ENCODE measurements around the gene LINC00237.

Gene LINC00237

DNA sequence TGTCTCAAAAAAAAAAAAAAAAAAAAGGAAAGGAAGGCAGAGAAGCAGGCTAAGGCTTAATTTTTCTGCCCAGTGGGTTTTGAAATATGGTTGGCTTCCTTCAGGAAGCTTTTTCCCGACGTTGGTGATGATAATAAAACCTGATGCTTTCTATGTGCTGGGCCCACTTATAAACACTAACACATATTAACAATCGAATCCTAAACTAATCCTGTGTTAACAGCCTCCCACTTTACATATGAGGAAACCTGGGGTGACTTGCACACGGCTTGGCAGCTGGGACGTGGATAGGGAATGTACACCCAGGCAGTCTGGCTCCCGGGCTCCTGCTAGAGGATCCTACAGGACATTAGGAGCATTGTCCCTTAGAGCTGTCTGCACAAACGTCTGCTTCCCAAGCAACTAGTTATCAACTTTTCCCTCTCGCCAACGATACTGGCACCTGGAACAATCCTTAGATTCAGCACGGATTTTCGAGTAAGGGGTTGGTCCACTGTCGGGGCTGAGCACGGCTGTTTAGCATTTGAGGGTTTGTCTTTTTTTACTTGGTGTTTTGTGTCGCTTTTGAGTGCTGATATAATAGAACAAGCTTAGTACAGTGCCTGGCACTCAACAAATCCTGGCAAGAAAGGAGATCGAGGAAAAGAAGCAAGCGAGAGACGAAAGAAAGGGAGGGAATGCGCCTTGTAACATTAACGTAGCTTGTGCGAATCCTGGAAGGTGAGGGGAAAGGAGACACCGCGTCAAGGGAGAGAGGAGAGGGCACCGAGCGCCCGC is 19.1 kb upstream of the LINC00237 start:
- DNase-seq: no peak

DNA sequence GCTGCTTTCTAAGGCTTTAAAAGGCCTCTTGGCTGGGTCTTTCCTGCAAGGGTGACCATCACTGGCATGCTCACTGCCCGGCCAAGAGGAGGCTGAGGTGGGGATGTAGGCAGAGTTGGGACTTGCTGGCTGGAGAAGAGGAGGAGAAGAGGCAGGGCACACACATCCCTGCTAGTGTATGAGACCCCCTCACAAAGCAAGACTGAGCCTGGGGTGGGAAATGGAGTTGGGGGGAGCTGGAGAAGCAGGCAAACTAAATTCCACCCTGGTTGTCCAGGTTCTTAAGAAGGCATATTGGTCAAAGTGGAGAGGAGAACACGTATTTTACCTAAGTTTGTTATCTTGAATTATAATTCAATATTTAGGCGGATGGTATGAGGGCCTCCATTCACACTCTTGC is 18.0 kb upstream of the LINC00237 start:
- DNase-seq: no peak

DNA sequence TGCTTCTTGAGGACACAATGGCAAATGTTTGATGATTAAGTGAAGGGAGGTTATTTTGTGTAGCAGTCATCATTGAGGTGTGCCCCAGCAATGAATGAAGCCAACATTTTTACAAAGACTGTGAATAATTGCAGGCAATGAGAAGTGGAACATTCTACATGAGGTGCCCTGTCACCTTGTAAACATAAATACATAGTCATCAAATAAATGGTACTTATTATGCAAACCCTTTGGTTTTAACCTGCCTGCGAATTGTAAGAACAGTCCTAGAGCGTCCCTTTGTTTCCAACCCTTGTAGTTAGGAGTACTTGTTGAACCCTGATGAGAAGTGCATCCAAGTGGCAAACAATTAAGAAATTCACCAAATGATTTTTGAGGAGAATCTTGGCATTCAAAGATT is 12.6 kb upstream of the LINC00237 start:
- DNase-seq: no peak

DNA sequence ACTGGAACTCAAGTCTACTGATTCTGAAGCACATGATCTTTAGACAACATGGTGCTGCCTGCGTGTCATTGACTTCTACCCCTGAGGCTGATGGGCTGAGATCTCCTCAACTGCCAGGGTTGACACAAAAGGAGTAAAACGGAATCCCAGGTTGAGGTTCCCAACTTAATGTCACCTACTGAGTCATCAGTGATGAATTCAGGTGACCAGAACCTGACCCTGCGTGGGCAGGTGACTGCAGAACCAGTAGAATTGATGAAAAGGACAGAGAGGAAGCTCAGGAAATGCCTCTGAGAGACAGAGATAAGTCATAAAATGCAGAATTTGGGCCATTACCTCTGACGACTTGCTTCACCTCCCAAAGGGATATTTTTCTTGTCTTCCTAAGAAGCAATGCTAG is 12.0 kb upstream of the LINC00237 start:
- DNase-seq: no peak

DNA sequence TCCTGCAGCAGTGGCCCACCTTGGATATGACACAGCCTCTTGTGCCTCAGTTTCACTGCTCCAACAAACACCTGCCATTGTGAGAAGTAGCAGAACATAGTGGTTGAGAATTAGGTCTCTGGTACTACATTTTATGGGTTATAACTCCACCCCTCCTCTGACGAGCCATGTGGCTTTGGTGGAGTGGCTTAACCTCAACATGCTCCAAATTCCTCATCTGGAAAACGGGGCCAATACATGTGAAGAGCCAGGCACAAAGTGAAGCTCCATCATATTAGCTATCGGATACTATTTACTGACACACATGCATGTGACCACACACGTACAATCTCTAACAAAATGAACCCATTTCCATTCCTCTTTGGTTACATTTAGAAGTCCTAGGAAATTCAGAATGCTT is 11.4 kb upstream of the LINC00237 start:
- no peak for DNase-seq

DNA sequence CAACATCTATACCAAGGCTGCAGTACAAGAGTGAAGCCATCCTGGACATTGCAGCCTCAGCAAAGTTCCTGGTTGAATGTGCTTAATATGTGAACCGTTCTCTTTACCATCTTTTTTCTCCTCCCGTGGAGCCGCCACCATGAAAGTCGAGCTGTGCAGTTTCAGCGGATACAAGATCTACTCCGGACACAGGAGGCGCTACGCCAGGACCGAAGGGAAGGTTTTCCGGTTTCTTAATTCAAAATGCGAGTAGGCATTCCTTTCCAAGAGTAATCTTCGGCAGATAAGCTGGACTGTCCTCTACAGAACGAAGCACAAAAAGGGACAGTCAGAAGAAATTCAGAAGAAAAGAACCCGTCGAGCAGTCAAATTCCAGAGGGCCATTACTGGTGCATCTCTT is 8.4 kb upstream of the LINC00237 start:
- no peak for DNase-seq

DNA sequence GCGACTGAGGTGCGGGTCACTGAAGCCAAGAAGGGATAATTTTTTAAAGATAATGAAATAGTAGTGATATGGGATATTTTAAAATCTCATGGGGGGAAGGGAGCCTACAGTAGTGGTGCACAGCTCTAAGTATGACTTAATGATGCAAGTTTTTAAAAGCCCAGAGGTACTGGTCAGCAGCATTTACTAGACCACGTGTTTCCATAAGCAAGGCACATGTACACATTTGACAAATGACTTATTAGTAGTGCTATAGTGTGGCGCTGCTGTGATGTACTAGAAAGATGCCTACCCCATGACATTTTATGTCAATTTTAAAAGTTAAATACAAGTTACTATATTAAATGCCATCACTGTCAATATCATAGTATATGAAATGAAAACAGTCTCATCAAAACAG is 7.5 kb upstream of the LINC00237 start:
- no peak for DNase-seq

DNA sequence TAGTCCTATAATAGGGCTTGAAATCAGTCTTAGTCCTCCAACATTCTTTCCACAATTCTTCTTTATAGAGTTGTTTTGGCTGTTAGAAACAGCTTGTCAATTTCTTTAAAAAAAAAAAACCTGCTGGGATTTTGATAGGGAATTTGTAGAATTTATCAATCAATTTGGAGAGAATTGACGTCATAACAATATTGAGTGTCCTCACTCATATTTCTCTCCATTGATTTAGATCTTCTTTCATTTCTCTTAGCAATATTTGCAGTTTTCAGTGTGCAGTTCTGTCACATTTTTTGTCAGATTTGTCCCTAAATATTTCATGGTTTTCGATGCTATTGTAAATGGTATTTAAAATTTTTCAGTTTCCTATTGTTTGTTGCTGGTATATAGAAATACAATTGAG is 5.3 kb upstream of the LINC00237 start:
- DNase-seq: no peak

DNA sequence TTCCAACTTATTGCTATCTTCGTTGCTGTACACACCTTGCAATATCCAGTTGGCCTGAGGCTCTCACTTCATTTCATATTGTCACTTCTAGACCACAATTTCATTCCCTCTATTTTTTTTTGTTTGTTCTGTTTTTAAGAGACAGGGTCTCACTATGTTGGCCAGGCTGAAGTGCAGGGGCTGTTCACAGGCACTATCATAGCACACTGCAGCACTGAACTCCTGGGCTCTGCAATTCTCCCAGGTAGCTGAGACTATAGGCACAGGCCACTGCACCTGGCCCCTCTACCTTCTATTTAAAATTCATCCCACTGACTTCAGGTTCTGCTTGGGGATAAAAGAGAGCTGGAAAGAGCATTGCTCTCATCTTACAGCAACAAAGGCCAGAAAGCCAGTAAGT is 4.7 kb upstream of the LINC00237 start:
- DNase-seq: no peak

DNA sequence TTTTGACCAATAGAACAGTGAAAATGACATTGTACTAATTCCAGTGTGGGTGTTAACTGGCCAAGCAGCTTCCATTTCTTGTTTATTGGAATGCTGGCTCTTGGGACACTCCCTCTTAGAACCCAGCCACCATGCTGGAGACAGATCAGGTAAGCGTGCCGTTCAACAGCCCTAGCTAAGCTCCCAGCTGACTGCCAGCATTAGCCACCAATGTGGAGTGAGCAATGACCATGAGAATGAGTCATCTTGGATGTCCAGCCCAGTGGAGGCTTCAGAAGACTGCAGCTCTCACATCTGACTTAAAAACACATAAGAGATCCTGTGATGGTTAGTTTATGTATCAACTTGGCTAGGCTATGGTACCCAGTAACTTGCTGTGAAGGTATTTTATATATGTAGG is 3.0 kb upstream of the LINC00237 start:
- no peak for DNase-seq

DNA sequence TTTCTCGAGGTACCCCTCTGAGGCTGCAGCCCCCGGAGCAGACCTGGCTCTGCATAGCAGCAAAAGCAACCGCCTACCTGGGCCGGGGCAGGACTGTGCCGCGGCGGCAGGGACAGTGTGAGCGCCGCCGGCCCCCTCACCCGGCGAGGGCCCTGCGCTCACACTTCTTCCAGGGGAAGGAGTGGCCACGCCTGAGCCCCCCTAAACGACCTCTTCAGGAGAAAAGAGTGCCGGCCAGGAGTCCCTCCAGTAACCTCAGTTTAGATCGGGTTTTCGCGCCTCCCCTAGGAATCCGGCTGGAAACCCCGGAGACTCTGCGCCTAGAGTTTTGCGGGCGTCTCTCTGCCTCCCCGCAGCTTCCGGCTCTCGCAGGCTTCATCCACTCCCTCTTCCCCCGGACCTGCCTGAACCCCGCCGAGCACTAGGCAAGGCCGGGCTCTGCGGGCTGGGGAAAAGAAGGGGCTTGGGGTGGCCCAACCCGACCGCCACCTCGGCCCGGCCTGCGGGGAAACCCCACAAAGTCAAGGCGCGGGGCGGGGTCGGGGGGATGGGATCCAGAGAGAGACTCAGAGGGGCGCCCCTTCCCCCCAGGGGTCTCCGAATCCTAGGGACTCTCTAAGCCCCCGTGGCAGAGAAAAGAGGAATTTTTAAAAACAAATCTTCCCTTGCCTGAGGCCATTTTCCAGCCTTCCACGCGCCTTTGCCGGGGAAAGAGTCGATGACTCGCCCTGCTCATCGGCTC is 558 bp downstream of the LINC00237 start:
- no peak for DNase-seq

DNA sequence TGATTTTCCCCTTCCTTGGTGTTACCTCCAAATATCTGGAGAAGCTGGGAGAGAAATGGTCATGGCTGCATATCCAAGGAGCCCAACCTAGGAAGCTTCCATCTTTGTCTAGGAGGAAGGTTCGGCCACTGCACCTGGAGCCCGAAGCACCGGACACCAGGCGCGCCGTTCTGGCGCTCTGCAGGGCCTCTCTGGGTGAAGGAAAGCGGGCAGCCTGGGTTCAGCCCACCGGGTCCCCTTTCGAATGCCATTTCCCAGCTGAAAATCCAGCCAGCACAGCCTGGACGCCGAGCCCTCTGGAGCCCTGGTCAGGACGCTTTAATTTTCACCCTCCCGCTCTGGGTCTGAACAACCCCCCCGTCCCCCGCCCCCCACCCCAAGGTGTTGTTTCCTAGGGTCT is 1.2 kb downstream of the LINC00237 start:
- no peak for DNase-seq

DNA sequence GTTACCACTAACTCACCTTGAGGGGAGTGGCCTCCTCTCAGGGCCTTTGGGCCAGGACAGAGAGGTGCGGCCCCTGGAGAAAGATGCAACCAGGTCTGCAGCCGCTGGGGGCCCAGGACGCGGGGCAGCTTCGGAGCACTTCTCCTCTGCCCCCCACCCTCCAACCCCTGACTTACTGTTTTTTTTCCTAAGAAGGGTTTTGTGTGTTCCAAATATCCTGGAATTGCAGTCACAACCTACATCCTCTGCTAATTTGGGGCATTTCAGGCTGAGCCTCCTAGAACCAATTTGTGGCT is 1.7 kb downstream of the LINC00237 start:
- no peak for DNase-seq

DNA sequence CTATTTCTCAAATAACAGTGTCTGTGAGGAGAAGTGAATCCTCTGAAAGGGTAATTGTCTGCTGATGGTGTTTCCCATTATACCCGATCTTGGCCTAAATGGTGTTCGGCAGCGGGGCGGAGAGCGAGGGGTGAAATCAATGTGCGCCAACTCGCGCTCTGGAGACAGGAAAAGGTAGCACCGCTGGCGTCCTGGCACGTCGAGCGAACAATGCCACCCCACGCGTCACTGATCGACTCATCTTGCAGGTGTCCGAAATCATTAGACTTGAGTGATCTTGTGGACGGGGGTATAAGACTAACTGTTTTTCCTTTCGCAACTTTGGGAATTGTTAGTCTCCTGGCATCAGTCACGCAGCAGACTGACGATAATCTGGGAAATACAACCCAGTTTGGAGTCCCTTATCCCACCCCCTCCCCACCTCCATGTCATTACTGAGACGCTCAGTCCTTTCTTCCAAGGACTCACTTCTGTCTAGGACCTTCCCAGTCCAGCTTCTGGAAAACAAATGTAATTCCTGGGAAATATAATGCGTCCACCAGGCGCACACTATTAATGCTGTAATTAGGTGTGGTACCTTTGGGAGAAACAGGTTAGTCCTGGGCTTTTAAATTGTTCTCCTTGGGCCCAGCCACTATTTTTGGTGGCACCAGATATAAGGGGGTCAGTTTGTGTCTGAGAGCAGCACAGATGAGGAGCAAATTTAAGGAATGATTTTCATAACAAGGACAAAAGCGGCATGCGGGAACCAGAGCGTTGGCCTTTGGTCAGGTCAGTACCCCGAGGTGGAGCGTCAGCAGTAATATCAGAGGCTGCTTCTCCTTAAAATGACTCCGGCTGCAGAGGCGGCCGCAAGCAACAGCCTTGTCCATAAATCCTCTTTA is 2.3 kb downstream of the LINC00237 start:
- no peak for DNase-seq

DNA sequence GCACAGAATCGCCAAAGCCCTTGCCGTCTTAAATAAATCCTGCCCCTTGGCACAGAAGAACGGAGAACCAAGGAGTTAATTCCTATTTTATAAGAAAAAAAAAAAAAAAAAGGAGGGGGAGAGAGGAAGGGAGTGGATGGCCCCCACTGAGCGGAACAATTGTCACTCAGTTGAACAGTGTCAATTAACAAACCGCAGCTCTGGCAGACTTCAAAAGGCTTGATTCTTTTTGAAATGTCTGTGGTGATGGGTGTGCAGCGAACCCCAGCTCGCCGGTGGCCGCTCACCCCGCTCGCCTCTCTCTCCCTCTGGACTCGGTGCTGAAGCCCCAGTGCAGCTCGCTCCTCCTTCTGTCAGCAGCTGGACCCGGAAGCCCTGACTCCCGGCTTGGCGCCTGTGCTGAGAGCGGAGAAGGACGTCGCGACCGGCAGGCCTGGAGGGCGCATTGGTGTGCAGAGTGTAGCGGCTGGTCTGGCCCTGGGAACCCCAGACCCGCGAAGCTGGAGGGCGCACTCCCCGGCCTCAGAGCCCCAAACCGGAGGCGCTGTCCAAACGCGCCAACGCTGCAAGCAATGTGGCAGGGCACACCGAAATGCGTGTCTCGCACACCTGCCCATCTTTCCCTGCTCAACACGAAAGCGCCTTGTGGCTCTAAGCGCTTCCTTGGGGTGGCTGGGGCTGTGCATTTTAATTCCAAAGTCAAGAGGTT is 3.4 kb downstream of the LINC00237 start:
- DNase-seq: peak; percentile 31 to 51

DNA sequence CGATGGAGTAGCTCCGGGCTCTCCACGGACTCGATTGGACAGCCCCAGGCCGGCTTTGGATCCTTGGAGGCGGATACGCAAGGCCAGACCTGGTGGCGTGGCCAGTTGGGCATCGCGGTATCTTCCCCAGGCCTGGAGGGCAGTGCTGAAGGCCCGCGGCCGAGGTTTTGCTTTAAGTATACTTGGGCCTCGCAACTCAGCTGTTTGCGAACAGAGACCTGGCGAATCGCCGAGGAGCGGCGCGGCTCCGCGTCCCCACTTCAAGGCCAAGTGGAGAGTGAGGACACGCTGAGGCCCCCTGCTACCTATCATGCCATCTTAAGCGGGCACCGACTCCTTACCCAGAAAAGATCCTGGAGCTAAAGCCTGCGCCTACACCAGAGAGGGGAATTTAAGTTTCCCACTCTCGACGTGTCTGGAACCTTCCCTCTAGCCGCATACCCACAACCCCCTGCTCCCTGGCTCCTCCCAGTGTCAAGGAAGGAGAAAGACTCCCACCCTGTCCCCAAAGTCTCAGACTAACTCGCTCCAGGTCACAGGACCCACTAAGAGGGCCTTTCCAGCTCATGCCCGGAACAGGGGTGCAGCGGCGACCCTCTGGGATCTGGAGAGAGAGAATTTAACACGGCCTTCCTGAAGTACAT is 4.1 kb downstream of the LINC00237 start:
- no peak for DNase-seq

DNA sequence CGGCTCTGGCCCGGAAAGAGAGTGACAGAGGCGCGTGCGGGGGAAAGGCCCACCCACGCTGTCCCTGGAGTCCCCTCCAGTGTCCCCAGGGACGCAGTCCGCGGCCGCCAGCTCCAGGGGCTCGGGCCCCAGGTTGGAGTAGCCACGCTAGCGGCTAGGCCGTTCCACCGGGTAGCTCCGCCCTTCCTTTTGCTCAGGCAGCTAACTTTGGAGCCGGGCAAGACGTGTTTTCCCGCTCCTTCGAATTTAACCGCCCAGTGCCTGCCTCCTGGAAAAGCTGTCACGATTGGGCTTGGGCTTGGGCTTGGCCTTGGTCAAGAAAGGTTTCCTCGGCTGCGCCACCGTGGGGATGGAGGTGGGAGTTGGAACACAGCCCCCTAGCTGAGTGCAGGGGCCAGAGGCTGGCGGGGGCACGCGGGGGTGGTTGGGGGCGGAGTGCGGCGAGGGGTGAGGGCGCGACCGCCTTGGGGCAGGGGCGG is 4.7 kb downstream of the LINC00237 start:
- peak in 1 of 2 experiments; percentile 30 for DNase-seq

DNA sequence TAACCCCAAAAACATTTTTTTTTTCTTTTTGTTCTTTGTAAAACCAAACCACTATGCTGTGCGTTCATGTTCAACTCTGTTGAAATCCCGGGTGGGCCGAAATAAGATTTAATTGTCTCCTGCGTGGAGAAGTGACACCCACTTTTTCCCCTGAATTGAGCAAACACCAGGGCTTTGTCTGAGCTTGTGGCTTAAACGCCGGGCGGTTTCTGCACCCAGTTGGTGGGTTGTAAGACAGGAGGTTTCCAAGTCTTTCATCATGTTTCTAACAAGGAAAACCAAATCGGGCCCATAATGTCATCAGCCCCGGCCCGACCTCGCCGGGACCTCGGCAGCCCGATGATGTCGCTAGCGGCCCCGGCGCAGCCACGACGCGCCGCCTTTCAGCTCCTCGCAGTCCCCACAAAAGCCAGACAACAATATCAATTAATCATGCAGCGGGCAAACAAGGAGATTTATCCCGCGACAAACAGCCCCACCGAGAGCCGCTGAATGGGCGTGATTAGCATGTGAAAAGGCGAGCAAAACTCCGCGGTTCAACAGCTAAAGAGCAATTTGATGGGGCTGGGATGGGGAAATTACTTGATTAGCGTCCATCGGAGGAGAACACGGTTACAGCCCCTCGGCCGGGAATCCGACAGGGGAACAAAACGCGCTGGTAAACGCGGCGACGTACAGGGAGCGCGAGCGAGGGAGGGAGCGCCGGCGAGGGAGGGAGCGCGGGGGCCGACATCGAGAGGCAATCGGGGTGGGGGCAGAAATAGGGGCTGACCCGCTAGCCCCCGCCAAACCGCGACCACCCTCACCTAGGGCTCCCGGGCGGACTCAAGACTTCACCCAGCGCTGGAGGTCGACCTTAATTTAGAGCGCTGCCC is 5.3 kb downstream of the LINC00237 start:
- peak in 1 of 2 experiments; percentile 19 for DNase-seq

DNA sequence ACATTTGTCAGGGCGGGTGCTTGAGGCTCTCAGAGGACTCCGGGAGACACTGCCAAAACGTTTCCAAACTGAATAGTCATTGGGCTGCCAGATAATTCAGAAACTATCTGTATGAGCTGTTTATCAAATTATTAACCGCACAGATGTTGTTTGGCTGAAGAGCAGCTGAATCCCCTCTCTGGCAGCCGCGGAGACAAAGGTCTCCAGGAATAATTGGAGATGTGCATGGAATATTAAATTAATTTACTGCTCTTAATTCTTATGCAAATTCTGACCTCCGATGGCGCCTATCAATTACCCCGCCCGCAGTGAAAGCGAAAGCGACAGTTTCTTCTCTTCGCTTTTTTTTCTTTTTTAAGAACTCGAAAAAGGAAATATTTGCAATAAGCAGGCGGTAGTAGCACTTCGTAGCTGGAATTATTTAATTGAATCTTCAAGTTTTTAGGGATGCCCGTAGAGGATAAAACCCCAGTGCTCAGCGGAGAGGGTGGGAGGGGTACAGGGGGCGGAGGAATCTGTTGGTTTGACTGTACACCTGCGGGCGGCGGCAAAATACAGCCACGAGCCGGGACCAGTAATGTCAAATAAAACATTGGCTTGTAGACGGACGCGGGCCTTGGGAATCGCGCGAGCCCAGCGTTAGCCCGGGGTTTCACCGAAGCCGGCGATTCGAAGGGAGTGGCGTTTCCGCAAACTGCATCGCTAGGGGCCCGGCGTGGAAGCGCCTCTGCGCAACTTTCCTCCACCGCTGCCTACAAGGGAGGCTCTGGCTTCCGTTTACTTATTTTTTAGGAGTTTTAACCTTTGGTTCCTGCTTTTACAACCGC is 6.2 kb downstream of the LINC00237 start:
- peak; percentile 46 to 60 for DNase-seq

DNA sequence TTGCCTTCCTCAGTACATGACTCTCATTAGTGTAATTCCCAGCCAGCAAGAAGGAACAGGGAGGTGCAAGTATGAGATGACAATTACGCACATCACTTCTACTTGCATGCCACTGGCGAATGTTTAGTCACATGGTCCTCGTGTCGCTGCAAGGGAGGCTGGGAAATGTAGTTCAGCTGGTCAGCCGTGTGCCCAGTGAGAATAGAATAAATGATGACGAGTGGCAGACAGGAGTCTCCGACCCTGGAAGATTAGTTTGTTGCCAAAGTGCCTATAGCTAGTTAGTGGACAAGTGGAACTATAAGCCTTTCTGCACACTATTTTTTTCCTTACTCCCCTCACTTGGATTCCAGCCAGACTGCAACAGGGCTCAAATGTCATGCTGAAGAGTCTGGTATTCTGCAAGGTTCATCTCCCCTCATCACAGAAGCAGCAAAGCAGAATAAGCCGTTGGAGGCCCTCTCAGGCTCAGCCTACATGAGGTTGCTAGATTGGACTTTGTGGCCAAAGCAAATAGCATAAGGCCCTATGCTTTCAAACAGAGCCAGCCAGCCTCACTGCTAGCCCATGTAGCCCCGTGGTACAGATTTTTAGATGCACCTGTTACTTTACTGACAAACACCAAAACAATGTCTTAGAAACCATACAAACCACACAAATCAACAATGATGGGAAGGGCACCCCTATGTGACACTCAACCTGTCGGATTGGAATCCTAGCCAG is 9.7 kb downstream of the LINC00237 start:
- no peak for DNase-seq
